ENCODE measurements around the gene SCNM1.

Gene SCNM1

GRCh38 chr1:151189637-151190445 lies 23.9 kb downstream of the SCNM1 start, which contains the start of gene VPS72 (continued):
- TF ChIP-seq, protein P1, sequence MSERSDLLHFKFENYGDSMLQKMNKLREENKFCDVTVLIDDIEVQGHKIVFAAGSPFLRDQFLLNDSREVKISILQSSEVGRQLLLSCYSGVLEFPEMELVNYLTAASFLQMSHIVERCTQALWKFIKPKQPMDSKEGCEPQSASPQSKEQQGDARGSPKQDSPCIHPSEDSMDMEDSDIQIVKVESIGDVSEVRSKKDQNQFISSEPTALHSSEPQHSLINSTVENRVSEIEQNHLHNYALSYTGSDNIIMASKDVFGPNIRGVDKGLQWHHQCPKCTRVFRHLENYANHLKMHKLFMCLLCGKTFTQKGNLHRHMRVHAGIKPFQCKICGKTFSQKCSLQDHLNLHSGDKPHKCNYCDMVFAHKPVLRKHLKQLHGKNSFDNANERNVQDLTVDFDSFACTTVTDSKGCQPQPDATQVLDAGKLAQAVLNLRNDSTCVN (tag by site-specific recombination; optimal IDR thresholded peaks at IDR 0.05), result peak; percentile 41
- TF ChIP-seq ZNF585B (tag by site-specific recombination; IDR thresholded peaks at IDR 0.05) (no peak), KLF7 (tag by site-specific recombination; IDR thresholded peaks at IDR 0.05; ENCODE audit: borderline replicate concordance) (peak; percentile 92; the same call in 1 of the 2 replicates), ZNF768 (tag by site-specific recombination; IDR thresholded peaks at IDR 0.05) (no peak), ZNF274 (IDR thresholded peaks at IDR 0.05; ENCODE audit: low read length) (no peak), ZNF274 (tag by site-specific recombination; IDR thresholded peaks at IDR 0.05; ENCODE audit: borderline replicate concordance) (no peak), ZNF830 (tag by site-specific recombination; IDR thresholded peaks at IDR 0.05; ENCODE audit: low read depth) (no peak), MYNN (tag by site-specific recombination; IDR thresholded peaks at IDR 0.05; ENCODE audit: borderline replicate concordance) (no peak), ZNF747 (tag by site-specific recombination; IDR thresholded peaks at IDR 0.05) (no peak), ZNF324 (tag by site-specific recombination; IDR thresholded peaks at IDR 0.05) (peak; percentile 95), ZNF529 (tag by site-specific recombination; IDR thresholded peaks at IDR 0.05; ENCODE audit: insufficient replicate concordance) (no peak), YY2 (tag by site-specific recombination; IDR thresholded peaks at IDR 0.05) (no peak), ZBTB20 (tag by site-specific recombination; IDR thresholded peaks at IDR 0.05) (peak; percentile 86), ZNF645 (tag by site-specific recombination; IDR thresholded peaks at IDR 0.05) (no peak), ZNF521 (tag by site-specific recombination; IDR thresholded peaks at IDR 0.05) (no peak), ZNF843 (tag by site-specific recombination; IDR thresholded peaks at IDR 0.05) (peak; percentile 43; the same call in 1 of the 2 replicates), ZSCAN16 (tag by site-specific recombination; IDR thresholded peaks at IDR 0.05) (no peak), REPIN1 (tag by site-specific recombination; IDR thresholded peaks at IDR 0.05; ENCODE audit: low read depth) (0 out of 2 replicates have a peak, but pooled peaks have one; percentile 54), ZNF600 (tag by site-specific recombination; IDR thresholded peaks at IDR 0.05) (peak; percentile 59; the same call in 1 of the 2 replicates), TRIM28 (IDR thresholded peaks at IDR 0.05; ENCODE audit: borderline replicate concordance, low read length) (peak; percentile 65; the same call in 1 of the 2 replicates), TSHZ1 (tag by site-specific recombination; IDR thresholded peaks at IDR 0.05; ENCODE audit: borderline replicate concordance) (no peak), HOXC10 (CRISPR knock-in tag; IDR thresholded peaks at IDR 0.05) (no peak)
- TF ChIP-seq, protein P2, sequence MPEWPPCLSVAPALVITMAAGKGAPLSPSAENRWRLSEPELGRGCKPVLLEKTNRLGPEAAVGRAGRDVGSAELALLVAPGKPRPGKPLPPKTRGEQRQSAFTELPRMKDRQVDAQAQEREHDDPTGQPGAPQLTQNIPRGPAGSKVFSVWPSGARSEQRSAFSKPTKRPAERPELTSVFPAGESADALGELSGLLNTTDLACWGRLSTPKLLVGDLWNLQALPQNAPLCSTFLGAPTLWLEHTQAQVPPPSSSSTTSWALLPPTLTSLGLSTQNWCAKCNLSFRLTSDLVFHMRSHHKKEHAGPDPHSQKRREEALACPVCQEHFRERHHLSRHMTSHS (tag by site-specific recombination; IDR thresholded peaks at IDR 0.05), result no peak
- TF ChIP-seq, protein P3, sequence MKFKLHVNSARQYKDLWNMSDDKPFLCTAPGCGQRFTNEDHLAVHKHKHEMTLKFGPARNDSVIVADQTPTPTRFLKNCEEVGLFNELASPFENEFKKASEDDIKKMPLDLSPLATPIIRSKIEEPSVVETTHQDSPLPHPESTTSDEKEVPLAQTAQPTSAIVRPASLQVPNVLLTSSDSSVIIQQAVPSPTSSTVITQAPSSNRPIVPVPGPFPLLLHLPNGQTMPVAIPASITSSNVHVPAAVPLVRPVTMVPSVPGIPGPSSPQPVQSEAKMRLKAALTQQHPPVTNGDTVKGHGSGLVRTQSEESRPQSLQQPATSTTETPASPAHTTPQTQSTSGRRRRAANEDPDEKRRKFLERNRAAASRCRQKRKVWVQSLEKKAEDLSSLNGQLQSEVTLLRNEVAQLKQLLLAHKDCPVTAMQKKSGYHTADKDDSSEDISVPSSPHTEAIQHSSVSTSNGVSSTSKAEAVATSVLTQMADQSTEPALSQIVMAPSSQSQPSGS (tag by site-specific recombination; IDR thresholded peaks at IDR 0.05; ENCODE audit: low read depth), result no peak
- TF ChIP-seq, protein P4, sequence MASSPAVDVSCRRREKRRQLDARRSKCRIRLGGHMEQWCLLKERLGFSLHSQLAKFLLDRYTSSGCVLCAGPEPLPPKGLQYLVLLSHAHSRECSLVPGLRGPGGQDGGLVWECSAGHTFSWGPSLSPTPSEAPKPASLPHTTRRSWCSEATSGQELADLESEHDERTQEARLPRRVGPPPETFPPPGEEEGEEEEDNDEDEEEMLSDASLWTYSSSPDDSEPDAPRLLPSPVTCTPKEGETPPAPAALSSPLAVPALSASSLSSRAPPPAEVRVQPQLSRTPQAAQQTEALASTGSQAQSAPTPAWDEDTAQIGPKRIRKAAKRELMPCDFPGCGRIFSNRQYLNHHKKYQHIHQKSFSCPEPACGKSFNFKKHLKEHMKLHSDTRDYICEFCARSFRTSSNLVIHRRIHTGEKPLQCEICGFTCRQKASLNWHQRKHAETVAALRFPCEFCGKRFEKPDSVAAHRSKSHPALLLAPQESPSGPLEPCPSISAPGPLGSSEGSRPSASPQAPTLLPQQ (tag by site-specific recombination; IDR thresholded peaks at IDR 0.05), result peak; percentile 77; the same call in 1 of the 2 replicates
- TF ChIP-seq, protein P5, sequence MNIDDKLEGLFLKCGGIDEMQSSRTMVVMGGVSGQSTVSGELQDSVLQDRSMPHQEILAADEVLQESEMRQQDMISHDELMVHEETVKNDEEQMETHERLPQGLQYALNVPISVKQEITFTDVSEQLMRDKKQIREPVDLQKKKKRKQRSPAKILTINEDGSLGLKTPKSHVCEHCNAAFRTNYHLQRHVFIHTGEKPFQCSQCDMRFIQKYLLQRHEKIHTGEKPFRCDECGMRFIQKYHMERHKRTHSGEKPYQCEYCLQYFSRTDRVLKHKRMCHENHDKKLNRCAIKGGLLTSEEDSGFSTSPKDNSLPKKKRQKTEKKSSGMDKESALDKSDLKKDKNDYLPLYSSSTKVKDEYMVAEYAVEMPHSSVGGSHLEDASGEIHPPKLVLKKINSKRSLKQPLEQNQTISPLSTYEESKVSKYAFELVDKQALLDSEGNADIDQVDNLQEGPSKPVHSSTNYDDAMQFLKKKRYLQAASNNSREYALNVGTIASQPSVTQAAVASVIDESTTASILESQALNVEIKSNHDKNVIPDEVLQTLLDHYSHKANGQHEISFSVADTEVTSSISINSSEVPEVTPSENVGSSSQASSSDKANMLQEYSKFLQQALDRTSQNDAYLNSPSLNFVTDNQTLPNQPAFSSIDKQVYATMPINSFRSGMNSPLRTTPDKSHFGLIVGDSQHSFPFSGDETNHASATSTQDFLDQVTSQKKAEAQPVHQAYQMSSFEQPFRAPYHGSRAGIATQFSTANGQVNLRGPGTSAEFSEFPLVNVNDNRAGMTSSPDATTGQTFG (tag by site-specific recombination; IDR thresholded peaks at IDR 0.05; ENCODE audit: borderline replicate concordance), result no peak

Measured in HEK293 (cell line).